ENCODE results near the gene ATG101. TPM values are rescaled to one million over a fixed set of nuclear protein-coding genes. Genes with fewer than 3 reads are reported as not detected.
A peak's percentile ranks its signal among the peaks of the same experiment; 100 is the strongest.

The ATG101 gene
- total RNA-seq, 1 experiment from 2014 or later: 64.9 TPM

DNA sequence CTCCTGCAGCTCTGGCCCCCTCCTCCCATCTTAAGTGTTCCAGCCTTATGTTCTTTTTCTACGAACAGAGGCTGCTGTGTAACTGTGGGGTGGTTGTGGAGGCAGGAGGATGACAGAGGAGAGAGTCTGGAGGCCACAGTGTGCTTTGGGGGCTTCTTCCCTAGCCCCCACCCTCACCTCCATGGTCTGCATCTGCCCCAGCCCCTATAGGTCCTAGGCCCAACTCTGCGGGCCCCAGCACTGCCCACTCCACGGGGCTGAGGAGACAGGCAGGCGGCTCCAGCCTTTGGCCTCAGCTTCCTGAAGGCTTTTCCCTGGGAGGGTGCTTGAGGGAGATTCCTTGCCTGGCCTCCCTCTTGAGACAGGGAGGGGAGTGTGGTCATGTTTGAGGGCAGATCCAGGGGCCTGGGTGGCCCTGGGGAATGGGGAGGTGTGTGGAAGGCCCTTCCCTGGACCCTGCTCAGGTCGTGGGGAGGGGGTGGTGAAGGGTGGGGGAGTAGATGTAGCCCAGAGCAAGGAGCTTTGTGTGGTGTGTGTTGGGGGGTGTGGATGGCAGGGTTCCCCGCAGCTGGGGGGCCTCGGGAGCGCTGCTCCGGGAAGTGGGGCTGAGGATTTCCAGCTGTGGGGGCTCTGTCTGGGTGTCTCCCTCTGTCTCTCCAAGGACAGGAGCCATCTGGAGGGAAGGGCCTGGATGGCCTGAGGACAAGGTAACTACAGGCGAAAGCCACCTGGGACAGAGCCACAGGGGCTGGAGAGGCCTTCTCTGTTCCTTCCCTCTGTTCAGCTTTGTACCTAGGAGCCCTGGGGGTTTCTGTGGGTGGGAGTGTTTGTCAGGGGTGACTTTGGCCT, 10.8 kb downstream of the ATG101 start:
- CTCF ChIA-PET: interaction anchor here (3.7 kb wide), 1 partner anchor 55 kb away, joined by 47 read pairs; no protein-coding TSS in a partner anchor
- no TSS peak for BruUV-seq (replicated peaks)
- in situ Hi-C loops (cut with HindIII; ENCODE audit: low pct_unique_long_range_greater_than_20kb, low sequenced_read_pairs) (no loop called here), intact Hi-C loops (cut with micrococcal nuclease; ENCODE audit: unreplicated experiment) (no loop called here)
- POLR2A ChIA-PET: no interaction called here
- Histone ChIP-seq H3K27ac (ENCODE audit: low read length) (no peak overlapping the region), H3K36me3 (ENCODE audit: control insufficient read depth, insufficient read depth, low read length) (0 out of 2 replicates have a peak, but pooled peaks cover 6% of the 10 kb centered on the region), H3K9me3 (ENCODE audit: control insufficient read depth, insufficient read depth, low read depth, low read length) (no peaks in the 10 kb centered on the region), H3K27me3 (ENCODE audit: control insufficient read depth, insufficient read depth, low read length) (no peaks in the 10 kb centered on the region), H3K4me1 (ENCODE audit: control insufficient read depth, insufficient read depth, low read length) (peaks cover 7% of the 10 kb centered on the region; the same call in 1 of the 2 replicates), H3K4me3 (ENCODE audit: low read depth in 2 of 2, low read length in 2 of 2) (no peak overlapping the region)
- DNase-seq (ENCODE audit: low read depth, low spot score): no peak
- TF ChIP-seq, protein P1, sequence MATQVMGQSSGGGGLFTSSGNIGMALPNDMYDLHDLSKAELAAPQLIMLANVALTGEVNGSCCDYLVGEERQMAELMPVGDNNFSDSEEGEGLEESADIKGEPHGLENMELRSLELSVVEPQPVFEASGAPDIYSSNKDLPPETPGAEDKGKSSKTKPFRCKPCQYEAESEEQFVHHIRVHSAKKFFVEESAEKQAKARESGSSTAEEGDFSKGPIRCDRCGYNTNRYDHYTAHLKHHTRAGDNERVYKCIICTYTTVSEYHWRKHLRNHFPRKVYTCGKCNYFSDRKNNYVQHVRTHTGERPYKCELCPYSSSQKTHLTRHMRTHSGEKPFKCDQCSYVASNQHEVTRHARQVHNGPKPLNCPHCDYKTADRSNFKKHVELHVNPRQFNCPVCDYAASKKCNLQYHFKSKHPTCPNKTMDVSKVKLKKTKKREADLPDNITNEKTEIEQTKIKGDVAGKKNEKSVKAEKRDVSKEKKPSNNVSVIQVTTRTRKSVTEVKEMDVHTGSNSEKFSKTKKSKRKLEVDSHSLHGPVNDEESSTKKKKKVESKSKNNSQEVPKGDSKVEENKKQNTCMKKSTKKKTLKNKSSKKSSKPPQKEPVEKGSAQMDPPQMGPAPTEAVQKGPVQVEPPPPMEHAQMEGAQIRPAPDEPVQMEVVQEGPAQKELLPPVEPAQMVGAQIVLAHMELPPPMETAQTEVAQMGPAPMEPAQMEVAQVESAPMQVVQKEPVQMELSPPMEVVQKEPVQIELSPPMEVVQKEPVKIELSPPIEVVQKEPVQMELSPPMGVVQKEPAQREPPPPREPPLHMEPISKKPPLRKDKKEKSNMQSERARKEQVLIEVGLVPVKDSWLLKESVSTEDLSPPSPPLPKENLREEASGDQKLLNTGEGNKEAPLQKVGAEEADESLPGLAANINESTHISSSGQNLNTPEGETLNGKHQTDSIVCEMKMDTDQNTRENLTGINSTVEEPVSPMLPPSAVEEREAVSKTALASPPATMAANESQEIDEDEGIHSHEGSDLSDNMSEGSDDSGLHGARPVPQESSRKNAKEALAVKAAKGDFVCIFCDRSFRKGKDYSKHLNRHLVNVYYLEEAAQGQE (IDR thresholded peaks at IDR 0.05; ENCODE audit: insufficient read depth in 1 of 2, low read depth in 2 of 2, low read length in 1 of 2): no peak
- no peak for TF ChIP-seq TCF7L2 (IDR thresholded peaks at IDR 0.05; ENCODE audit: low read depth, low read length)
- no peak for TF ChIP-seq SIN3A (IDR thresholded peaks at IDR 0.05; ENCODE audit: borderline replicate concordance, insufficient read depth, low read depth, low read length)
- ATAC-seq: 0 out of 2 replicates have a peak, but pooled peaks have one; percentile 31

DNA sequence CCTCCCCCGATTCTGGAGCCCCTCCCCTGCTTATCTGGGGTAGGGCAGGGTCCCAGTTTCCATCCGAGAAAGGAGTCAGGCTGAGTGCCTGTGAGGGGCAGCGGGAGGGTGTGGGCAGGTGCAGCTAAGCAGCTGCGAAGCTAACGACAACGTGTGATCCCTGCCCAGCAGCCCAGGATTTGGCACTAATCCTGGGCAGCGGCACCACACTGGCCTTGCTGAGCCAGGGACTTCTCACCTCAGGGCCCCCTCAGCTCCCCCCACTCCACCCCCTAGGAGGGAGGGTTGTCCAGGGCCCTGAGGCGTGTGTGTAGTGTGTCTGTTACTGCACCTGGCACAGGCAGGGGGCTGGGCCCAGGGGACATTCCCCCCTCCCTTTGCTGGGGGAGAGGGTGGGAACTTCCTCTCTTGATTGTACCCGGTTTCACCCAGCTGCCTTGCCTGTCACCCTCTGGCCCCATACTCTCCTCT, 11.5 kb downstream of the ATG101 start:
- H3K4me1 ChIP-seq (ENCODE audit: control insufficient read depth, insufficient read depth, low read length): peaks cover 7% of the 10 kb centered on the region; the same call in 1 of the 2 replicates
- no peak overlapping the region for H3K27ac ChIP-seq (ENCODE audit: low read length)
- H3K9me3 ChIP-seq (ENCODE audit: control insufficient read depth, insufficient read depth, low read depth, low read length): no peaks in the 10 kb centered on the region
- DNase-seq (ENCODE audit: low read depth, low spot score) (no peak), ATAC-seq (no peak)
- in situ Hi-C loops (cut with HindIII; ENCODE audit: low pct_unique_long_range_greater_than_20kb, low sequenced_read_pairs) (no loop called here), intact Hi-C loops (cut with micrococcal nuclease; ENCODE audit: unreplicated experiment) (no loop called here)
- H3K4me3 ChIP-seq (ENCODE audit: low read depth in 2 of 2, low read length in 2 of 2): no peak overlapping the region
- no peaks in the 10 kb centered on the region for H3K27me3 ChIP-seq (ENCODE audit: control insufficient read depth, insufficient read depth, low read length)
- TF ChIP-seq POLR2AphosphoS5 (IDR thresholded peaks at IDR 0.05; ENCODE audit: low read depth, low read length) (no peak), SIN3A (IDR thresholded peaks at IDR 0.05; ENCODE audit: borderline replicate concordance, insufficient read depth, low read depth, low read length) (no peak)
- TF ChIP-seq, protein P1 (IDR thresholded peaks at IDR 0.05; ENCODE audit: insufficient read depth in 1 of 2, low read depth in 2 of 2, low read length in 1 of 2): no peak
- H3K36me3 ChIP-seq (ENCODE audit: control insufficient read depth, insufficient read depth, low read length): 0 out of 2 replicates have a peak, but pooled peaks cover 6% of the 10 kb centered on the region
- ChIA-PET CTCF (interaction anchor here (0.8 to 3.7 kb wide), 2 partner anchors 37 to 56 kb away, joined by 3 to 47 read pairs; no protein-coding TSS in a partner anchor), POLR2A (no interaction called here)
- BruUV-seq (replicated peaks): no TSS peak
